ENCODE measurements around the gene WDR72. TPM values are rescaled to one million over a fixed set of nuclear protein-coding genes. Genes with fewer than 3 reads are reported as not detected.

WDR72 gene
- total and polyA plus RNA-seq, 2 of the 8 experiments (the other 6 are each of a cell fraction or from before 2014, with no cell fraction given), result 1.2 to 1.9 TPM

- Histone ChIP-seq H3K4ac (replicated peaks; ENCODE audit: insufficient read length, low read depth, low read length) (no peak overlapping the region), H2BK12ac (ENCODE audit: low read depth, low read length) (no peak overlapping the region), H3K4me3 (ENCODE audit: extremely low read depth in 1 of 4, insufficient read depth in 2 of 4, low read depth in 3 of 4, low read length in 4 of 4) (no peak overlapping the region), H3K23me2 (ENCODE audit: low read depth, low read length) (no peaks in the 10 kb centered on the region), H4K91ac (replicated peaks; ENCODE audit: insufficient read length, low read length) (no peak overlapping the region), H4K5ac (ENCODE audit: insufficient read length, low read depth, low read length) (no peak overlapping the region), H3K27me3 (replicated peaks in 1 of 4; ENCODE audit: control insufficient read depth in 3 of 4, extremely low read depth in 1 of 4, insufficient read depth in 3 of 4, low read length in 3 of 4) (no peaks in the 10 kb centered on the region), H3K14ac (ENCODE audit: insufficient read length) (no peak overlapping the region), H4K8ac (ENCODE audit: extremely low read depth, insufficient read depth, low read length) (no peak overlapping the region), H2BK20ac (ENCODE audit: low read length) (no peak overlapping the region), H3K36me3 (ENCODE audit: control insufficient read depth in 2 of 4, insufficient read depth in 4 of 4, low read length in 3 of 4) (no peaks in the 10 kb centered on the region), H3K27ac (ENCODE audit: low read depth, low read length) (no peak overlapping the region), H2AFZ (ENCODE audit: low read length) (no peak overlapping the region), H3K79me1 (ENCODE audit: low read depth, low read length) (no peaks in the 10 kb centered on the region), H3K9me3 (ENCODE audit: insufficient read depth in 2 of 2, low read depth in 1 of 2, low read length in 1 of 2) (no peaks in the 10 kb centered on the region), H2BK120ac (replicated peaks; ENCODE audit: low read depth, low read length) (no peak overlapping the region), H3K4me2 (ENCODE audit: insufficient read depth in 1 of 2, low read depth in 2 of 2, low read length in 2 of 2) (no peak overlapping the region), H3K79me2 (ENCODE audit: control insufficient read depth in 1 of 2, insufficient read depth in 2 of 2, low read length in 2 of 2) (no peaks in the 10 kb centered on the region), H3K23ac (ENCODE audit: insufficient read length) (no peak overlapping the region), H3K18ac (ENCODE audit: extremely low read depth, low read length) (no peak overlapping the region), H2BK5ac (ENCODE audit: low read depth, low read length) (no peak overlapping the region), H3K4me1 (replicated peaks in 1 of 4; ENCODE audit: control insufficient read depth in 3 of 4, insufficient read depth in 4 of 4, low read length in 3 of 4) (no peaks in the 10 kb centered on the region), H2BK15ac (ENCODE audit: low read length) (no peak overlapping the region), H2AK5ac (ENCODE audit: low read depth, low read length) (no peak overlapping the region), H3K9ac (replicated peaks in 1 of 4; ENCODE audit: extremely low read depth in 1 of 4, low read depth in 3 of 4, low read length in 3 of 4) (no peak overlapping the region), H4K20me1 (replicated peaks in 1 of 2; ENCODE audit: control insufficient read depth in 1 of 2, insufficient read depth in 2 of 2, low read length in 2 of 2) (no peaks in the 10 kb centered on the region), H3K56ac (replicated peaks; ENCODE audit: insufficient read length, low read depth, low read length) (no peak overlapping the region)
- WGBS, 2 experiments (ENCODE audit: extremely low coverage in 1 of 2, insufficient coverage in 1 of 2, insufficient read length in 1 of 2, insufficient replicate concordance in 2 of 2, low coverage in 1 of 2, low lambda C conversion rate in 2 of 2, missing lambda C conversion rate in 1 of 2), result 86% methylated on average over 3 of the region's 3 CpGs; no CpG with 5 or more reads in 1 of the 2 experiments
- ChIA-PET POLR2A (ENCODE audit: partially characterized antibody) (no interaction called here), CTCF (ENCODE audit: partially characterized antibody) (no interaction called here)
- DNase-seq (ENCODE audit: low read depth in 1 of 2, low spot score in 2 of 2) (no peak), FAIRE-seq (no peak)
- no peak for TF ChIP-seq SRF (IDR thresholded peaks at IDR 0.05; ENCODE audit: low read depth, low read length)
- TF ChIP-seq PHF8 (conservative IDR thresholded peaks at IDR 0.05; ENCODE audit: low read depth, low read length), result no peak
- no peak for TF ChIP-seq NRF1 (IDR thresholded peaks at IDR 0.05; ENCODE audit: low read depth, low read length)
- TF ChIP-seq USF2 (IDR thresholded peaks at IDR 0.05; ENCODE audit: low read length), result no peak
- no peak for TF ChIP-seq CEBPB (IDR thresholded peaks at IDR 0.05; ENCODE audit: low read depth, low read length)
- no peak for TF ChIP-seq SP4 (IDR thresholded peaks at IDR 0.05; ENCODE audit: low read length)
- TF ChIP-seq EGR1 (IDR thresholded peaks at IDR 0.05; ENCODE audit: borderline replicate concordance, low read depth, low read length), result no peak
- TF ChIP-seq SUZ12 (IDR thresholded peaks at IDR 0.05; ENCODE audit: low read length), result no peak
- TF ChIP-seq RAD21 (IDR thresholded peaks at IDR 0.05 in 1 of 2, conservative IDR thresholded peaks at IDR 0.05 in 1 of 2; ENCODE audit: low read depth in 2 of 2, low read length in 2 of 2), result no peak
- no peak for TF ChIP-seq GABPA (IDR thresholded peaks at IDR 0.05; ENCODE audit: borderline replicate concordance, insufficient read depth, low read length)
- TF ChIP-seq MAX (IDR thresholded peaks at IDR 0.05), result no peak
- TF ChIP-seq E2F6 (IDR thresholded peaks at IDR 0.05), result no peak
- no peak for TF ChIP-seq FOSL1 (IDR thresholded peaks at IDR 0.05; ENCODE audit: insufficient read depth, low read depth, low read length)
These were observed 246.0 kb downstream of the WDR72 start for GRCh38 chr15:53513431-53513830.
